HG03159 (cell line): Measurements from ENCODE around the gene RAB5IF.
"Not testable (repeated sequence)": the region's sequence is repeated elsewhere in the genome, so short reads cannot be mapped to it uniquely, and the experiment has no call there.

Source experiments
- ATAC-seq: cut with Tn5 transposase; IDR thresholded peaks from one replicate; pipeline ENCODE4 v1.9.1; 2021; ENCODE audit warnings: mild to moderate bottlenecking, moderate library complexity; ENCODE audit not compliant: unreplicated experiment

The RAB5IF gene, protein sequence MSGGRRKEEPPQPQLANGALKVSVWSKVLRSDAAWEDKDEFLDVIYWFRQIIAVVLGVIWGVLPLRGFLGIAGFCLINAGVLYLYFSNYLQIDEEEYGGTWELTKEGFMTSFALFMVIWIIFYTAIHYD

DNA sequence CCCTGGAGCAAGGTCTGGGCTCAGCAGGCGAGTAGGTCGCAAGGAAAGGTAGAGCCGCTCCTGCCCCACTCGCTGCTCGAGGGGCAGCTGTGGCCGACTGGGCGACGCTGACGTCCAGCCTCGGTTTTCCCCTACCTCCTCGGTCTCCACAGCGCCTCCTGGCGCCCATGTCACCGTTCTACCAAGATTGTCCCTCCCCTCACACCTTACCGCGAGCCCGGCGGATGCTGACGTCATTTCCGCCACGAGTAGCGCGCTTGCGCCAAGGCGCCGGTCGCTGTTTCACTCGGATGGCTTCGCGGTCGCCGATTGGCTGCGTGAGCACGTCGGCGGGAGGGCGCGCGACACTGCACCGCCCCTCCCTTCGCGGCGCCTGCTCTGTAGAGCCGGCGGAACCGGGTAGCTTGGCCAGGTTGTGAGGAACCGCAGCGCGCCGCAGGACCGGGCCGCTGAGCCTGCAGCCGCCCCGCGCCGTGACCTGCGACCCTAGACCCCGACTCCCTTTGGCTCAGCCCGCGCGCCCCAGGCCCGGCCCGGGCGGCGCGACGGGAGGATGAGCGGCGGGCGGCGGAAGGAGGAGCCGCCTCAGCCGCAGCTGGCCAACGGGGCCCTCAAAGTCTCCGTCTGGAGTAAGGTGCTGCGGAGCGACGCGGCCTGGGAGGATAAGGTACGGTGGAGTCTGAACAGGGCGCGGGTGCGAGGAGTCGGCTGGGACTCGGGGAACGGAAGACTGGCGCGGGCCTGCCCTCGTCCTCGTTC lies at the start of gene RAB5IF:
Gene RAB5IF, plus strand, starts transcription at position 381 of the 759 bp plus-strand sequence. Its CDS starts 173 bp downstream, at position 554.
- ATAC-seq = peak; percentile 79

DNA sequence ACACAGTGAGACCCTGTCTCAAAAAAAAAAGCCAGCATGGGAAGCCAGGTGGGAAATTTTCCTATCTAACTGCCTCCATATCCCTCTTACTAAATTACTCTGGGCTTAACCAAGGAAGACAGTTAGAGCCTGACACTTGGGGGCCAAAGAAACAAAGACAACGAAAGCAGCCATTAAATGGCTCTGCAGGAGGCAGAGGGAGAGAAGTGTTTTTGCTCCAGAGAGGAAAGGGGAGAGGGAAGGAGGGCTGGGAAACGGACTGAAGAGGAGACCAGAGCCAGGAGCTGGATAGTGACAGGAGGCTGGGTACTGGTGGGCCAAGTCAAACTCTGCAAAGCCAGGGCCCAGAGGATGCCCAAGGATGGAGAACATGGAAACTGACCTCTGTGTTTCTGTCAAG lies 42.9 kb upstream of the RAB5IF start:
- no peak for ATAC-seq

DNA sequence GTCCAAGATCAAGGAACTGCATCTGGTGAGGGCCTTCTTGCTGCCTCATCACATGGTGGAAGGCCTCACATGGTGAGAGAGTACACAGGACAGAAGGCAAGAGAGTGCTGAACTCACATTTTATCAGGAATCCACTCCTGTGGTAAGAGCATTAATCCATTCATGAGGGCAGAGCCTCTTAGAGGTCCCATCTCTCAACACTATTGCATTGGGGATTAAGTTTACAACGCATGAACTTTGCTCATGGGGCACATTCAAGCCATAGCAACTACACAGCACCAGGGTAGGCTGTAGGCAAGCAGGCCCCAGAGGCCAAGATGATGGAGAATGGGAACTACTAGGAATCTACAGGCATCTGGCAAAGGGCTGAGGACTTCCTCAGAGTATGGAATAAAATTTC lies 42.2 kb upstream of the RAB5IF start:
- ATAC-seq = no peak

GRCh38 chr20:36564078-36564725 lies 41.4 kb upstream of the RAB5IF start:
- ATAC-seq = not testable (repeated sequence)

- not testable (repeated sequence) for ATAC-seq
These were observed 40.9 kb upstream of the RAB5IF start for GRCh38 chr20:36564726-36565121.

- no peak for ATAC-seq
These were observed 40.1 kb upstream of the RAB5IF start for GRCh38 chr20:36565520-36565919.

GRCh38 chr20:36569847-36570429 lies 35.6 kb upstream of the RAB5IF start:
- ATAC-seq = no peak

DNA sequence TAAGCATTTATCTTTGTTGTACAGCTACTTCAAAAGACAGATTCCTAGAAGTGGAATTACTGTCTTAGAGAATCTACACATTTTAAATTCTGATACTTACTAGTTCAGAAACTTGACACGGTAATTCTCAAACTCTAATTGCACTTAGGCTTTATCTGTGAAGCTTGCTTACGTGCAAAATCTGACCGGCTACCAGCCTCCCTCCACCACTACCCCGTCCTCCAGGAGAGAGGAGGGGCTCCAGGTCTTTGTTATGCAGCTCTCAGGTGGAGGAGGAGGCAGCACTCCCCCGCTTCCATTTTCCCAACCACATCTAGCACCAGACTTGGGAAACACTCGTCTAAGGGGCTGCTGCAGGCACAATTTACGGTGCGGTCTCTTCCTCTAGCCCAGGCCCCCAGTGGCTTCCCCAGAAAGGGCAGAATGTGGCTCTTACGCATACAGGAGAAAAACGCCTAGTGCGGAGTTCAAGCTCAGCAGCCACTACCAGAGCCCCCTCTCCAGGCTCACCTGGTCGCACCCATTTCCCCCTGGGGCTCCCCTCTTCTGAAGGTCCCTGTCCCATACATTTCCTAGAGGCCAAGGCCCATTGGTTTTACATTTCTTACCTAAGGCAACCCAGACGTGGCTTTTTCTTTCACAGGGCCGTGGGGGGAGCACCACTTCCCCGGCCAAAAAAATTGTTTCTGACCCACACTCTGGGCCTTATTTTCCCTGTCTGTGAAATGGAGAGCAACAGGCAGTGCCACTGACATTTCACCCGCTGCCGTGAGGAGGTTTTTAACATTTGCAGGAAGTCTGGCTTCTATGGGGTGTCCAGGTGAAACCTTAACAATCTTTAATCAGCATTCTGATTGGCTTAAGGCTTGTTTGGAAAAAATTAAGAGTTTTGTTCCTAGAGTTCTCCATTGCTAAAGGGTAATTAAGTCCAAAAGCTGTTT lies 33.7 kb upstream of the RAB5IF start:
- no peak for ATAC-seq

DNA sequence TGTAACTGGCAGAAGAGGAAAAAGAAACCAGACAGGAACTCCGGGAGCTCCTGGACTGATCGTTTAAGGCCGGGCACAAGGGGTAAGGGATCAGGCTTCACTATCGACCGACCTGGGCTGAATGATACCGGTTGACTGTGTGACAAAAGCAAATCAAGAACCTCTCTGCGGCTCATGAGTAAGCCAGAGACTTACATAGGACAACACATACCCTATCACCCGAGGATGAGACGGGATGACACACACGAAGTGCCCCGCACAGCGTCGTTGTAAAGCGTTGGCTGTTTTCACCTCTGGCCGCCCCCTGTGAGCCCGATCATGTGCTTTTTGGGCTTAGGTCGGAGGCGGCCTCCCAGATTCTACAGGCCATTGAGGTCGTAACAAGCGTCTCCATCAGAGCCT lies 32.9 kb upstream of the RAB5IF start:
- ATAC-seq = peak; percentile 26

DNA sequence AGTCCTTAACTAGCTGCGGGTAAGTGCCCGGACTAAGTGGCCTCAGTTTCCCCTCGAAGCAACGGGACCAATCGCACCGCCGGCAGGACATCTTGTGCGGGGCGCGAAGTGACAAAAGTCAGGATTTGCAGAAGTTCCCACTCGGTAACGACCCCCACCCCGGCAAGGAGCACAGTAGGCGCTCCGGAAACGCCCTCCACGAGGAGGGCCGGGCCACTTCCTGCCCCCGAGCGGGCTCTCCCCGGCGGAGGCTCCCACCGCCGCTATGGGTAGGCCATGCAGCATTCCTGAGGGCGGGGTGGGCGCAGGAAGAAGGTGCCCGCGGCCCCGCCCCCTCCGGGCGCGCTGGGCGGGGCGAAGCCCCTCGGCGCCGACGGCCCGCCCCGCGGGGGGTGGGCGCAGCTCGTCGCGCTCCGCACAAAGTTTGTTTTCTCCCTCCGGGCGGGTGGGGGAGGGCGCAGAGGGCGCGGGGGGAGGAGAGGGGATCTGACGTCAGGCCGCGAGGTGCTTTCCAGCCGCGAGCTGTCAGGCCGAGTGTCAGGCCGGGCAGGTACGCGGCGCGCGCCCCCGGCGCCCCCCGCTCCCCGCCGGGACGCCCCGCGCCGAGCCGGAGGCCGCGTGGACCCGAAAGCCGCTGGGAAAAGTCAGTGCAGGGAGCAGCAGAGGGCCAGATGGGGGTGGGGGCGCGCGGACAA lies 32.3 kb upstream of the RAB5IF start, which contains the start of gene TGIF2:
Gene TGIF2, plus strand, starts transcription at position 495 of the 695 bp plus-strand sequence. CDS start 5,178 bp downstream, outside the sequence.
- ATAC-seq = peak; percentile 58

DNA sequence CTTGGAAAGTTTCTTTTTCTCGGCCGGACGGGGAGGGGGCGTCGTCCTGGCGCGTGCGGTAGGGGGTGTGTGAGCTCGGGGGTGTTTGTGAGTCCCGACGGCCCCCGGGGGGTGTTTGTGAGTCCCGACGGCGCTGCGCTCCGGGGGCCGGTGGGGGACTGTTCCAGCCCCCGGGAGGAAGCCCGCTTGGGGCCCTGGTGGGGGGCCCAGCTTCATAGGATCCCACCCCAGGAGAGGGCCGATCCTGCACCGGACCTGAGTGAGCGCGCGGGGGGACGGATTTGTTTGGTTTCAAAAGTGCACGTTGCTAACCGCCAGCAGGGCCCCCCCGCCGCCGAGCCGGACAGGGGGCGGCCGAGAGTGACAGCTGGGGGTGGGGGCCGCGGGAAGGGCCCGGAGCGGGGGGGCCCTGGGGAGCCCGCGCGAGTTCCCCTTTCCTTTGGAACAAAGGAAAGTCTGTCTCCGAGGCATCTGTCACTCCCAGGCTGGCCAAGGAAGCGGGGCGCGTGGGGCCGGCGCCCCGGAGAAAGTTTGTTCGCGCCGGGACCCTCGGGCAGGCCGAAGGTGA lies 31.7 kb upstream of the RAB5IF start:
- ATAC-seq = no peak

DNA sequence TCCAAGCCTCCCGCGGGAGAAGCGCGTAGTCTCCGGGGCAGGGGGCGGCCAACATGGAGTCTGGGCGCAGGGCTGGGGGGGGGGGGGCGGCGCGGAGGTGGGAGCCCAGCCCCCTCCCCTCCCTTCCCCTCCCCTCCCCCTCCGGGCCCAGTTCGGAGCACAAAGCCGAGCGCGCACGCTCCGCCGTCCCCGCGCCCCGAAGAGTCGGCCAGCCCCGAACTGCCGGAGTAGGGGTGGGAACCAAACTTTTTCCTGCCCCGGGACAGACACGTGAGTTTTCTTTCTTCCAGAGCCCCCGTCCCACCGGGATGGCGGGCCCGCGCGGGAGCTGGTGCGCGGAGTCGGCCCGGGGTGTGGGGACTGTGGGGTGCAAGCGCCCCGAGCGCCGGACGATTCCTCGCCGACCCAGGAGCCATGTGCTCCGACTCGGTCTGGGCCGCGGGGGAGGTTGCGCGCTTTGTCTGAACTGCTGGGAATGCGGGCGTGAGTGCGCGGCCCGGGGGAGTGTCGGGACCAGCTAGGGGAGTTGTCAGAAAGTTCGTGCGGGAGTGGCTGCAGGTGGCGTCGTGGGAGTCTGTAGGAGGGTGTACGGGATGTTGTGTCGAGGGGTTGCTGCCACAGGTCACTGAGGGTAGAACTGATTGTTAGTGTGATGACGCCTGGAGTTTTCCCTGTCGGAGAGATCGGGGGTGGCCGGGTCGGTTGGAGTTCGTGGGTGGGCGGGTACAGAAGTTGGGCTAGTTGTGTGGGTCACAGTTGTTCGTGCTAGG lies 31.0 kb upstream of the RAB5IF start:
- ATAC-seq = no peak

GRCh38 chr20:36576081-36576445 lies 29.5 kb upstream of the RAB5IF start:
- no peak for ATAC-seq

DNA sequence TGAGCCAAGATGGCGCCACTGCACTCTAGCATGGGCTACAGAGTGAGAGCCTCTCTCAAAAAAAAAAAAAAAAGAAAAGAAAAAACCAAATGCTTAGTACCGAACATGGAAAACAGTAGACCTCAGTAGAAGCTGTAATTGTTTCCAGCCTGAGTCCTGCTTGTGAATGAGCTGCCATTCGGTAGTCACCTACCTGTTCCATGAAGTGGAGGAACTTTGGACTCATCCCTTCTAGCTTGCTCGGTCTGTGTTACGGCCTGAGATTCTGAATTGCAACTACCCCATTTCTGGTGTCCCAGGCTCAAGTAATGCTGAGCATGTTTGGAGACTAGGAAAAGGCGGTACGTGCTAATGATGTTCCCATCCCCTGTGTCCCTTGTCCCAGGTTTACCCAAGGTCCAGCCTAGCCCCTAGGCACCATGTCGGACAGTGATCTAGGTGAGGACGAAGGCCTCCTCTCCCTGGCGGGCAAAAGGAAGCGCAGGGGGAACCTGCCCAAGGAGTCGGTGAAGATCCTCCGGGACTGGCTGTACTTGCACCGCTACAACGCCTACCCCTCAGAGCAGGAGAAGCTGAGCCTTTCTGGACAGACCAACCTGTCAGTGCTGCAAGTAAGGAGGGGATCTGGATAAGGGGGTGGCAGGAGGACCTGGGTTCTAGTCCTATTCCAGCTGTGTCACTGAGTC lies 27.1 kb upstream of the RAB5IF start:
- ATAC-seq = no peak

DNA sequence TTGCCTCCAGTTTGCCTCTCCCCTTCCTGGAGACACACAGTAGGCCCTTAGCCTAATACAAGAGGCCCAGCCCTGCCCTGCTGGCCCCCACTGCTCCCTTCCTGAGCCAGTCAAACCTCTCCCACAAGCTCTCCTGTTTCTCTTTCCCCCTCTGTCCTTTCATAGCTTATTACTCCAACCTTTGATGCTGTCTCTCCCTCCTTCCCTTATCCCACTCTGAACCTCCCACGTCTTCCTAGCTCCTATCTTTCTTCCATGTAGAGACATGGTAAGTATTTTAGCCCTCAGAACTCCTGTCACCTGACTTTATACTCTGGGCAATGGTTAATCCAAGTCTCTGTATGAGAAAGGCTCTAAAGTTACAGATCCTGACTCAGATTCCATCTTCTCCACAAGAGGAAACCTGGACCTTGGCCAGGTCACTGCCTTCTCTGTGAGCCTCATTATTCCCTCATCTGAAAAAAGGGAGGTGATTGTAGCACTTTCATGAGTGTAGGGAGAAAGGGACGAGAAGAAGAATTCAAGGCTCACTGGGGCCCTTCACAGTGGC lies 25.5 kb upstream of the RAB5IF start:
- no peak for ATAC-seq

GRCh38 chr20:36582322-36582721 lies 23.3 kb upstream of the RAB5IF start:
- ATAC-seq = no peak

- ATAC-seq = no peak
These were observed 22.8 kb upstream of the RAB5IF start for GRCh38 chr20:36582821-36583220.

GRCh38 chr20:36584018-36584481 lies 21.5 kb upstream of the RAB5IF start:
- no peak for ATAC-seq
